ENCODE data around the gene PEX1.
"Not testable (repeated sequence)": the region's sequence is repeated elsewhere in the genome, so short reads cannot be mapped to it uniquely, and the experiment has no call there.

PEX1 gene

GRCh38 chr7:92528188-92528957 lies at the start of gene PEX1, which contains the start of gene RBM48:
PEX1 (minus strand) TSS chr7:92528520; CDS start chr7:92528435, 85 bp downstream.
RBM48 (plus strand) TSS chr7:92528795; CDS start chr7:92528814, 19 bp downstream.
- DNase-seq (ENCODE audit: low read depth): peak; percentile 92

- DNase-seq (ENCODE audit: low read depth): no peak
These were observed 48.0 kb upstream of the PEX1 start for GRCh38 chr7:92576296-92576695.

GRCh38 chr7:92569137-92569536 lies 40.8 kb upstream of the PEX1 start:
- DNase-seq (ENCODE audit: low read depth): no peak

- no peak for DNase-seq (ENCODE audit: low read depth)
These were observed 39.1 kb upstream of the PEX1 start for GRCh38 chr7:92567460-92567859.

- no peak for DNase-seq (ENCODE audit: low read depth)
These were observed 35.0 kb upstream of the PEX1 start for GRCh38 chr7:92563345-92563744.

- no peak for DNase-seq (ENCODE audit: low read depth)
These were observed 32.3 kb upstream of the PEX1 start for GRCh38 chr7:92560602-92561001.

- DNase-seq (ENCODE audit: low read depth): no peak
These were observed 29.6 kb upstream of the PEX1 start for GRCh38 chr7:92557808-92558362.

- no peak for DNase-seq (ENCODE audit: low read depth)
These were observed 28.9 kb upstream of the PEX1 start for GRCh38 chr7:92557249-92557648.

- DNase-seq (ENCODE audit: low read depth): no peak
These were observed 21.9 kb upstream of the PEX1 start for GRCh38 chr7:92550194-92550593.

- no peak for DNase-seq (ENCODE audit: low read depth)
These were observed 19.3 kb upstream of the PEX1 start for GRCh38 chr7:92547579-92547978.

- no peak for DNase-seq (ENCODE audit: low read depth)
These were observed 18.7 kb upstream of the PEX1 start for GRCh38 chr7:92546856-92547497.

- not testable (repeated sequence) for DNase-seq (ENCODE audit: low read depth)
These were observed 16.8 kb upstream of the PEX1 start for GRCh38 chr7:92545116-92545515.

- DNase-seq (ENCODE audit: low read depth): not testable (repeated sequence)
These were observed 15.2 kb upstream of the PEX1 start for GRCh38 chr7:92543542-92543941.

- DNase-seq (ENCODE audit: low read depth): no peak
These were observed 6.3 kb upstream of the PEX1 start for GRCh38 chr7:92534572-92534971.

GRCh38 chr7:92528958-92529264 lies 591 bp upstream of the PEX1 start:
- no peak for DNase-seq (ENCODE audit: low read depth)

- DNase-seq (ENCODE audit: low read depth): peak; percentile 51
These were observed 776 bp downstream of the PEX1 start for GRCh38 chr7:92527300-92528187.

- no peak for DNase-seq (ENCODE audit: low read depth)
These were observed 5.2 kb downstream of the PEX1 start for GRCh38 chr7:92523110-92523509.

GRCh38 chr7:92520024-92520423 lies 8.3 kb downstream of the PEX1 start:
- no peak for DNase-seq (ENCODE audit: low read depth)

GRCh38 chr7:92517631-92518030 lies 10.7 kb downstream of the PEX1 start:
- DNase-seq (ENCODE audit: low read depth): no peak

GRCh38 chr7:92513167-92513902 lies 15.0 kb downstream of the PEX1 start:
- no peak for DNase-seq (ENCODE audit: low read depth)

GRCh38 chr7:92508946-92509345 lies 19.4 kb downstream of the PEX1 start:
- DNase-seq (ENCODE audit: low read depth): no peak

- DNase-seq (ENCODE audit: low read depth): no peak
These were observed 22.0 kb downstream of the PEX1 start for GRCh38 chr7:92506363-92506762.
